Activated CD4-positive, alpha-beta T cell treated with anti-CD3 and anti-CD28 coated beads, Interleukin-2, Interleukin-6, amounts not matched to agents 100 ng/mL and 50 ng/mL, durations not matched to agents 16 hours and 8 hours (primary cell): ENCODE measurements around the gene ARHGAP26.

Source experiments
- DNase-seq: peaks from one replicate; pipeline ENCODE4 v3.0.0-alpha.2; 2020

ARHGAP26 gene

DNA sequence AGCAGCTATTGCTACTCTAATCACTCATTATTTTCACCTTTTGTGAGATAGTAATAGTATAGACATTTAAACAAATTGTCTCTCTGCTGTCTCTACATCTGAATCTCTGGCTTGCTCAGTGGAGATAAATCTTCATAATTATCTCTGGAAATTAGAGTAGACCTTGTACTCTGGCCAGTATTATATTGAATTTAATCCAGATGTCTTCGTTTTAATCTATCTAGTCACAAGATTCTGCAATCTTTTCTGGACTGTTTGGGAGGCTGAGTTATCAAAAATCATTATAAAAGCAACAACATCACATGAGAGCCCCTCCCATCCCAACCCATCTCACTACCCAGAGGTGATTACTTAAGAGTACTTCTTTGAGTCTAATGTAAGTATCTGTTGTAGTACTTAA is 19.0 kb downstream of the ARHGAP26 start:
- no peak for DNase-seq

DNA sequence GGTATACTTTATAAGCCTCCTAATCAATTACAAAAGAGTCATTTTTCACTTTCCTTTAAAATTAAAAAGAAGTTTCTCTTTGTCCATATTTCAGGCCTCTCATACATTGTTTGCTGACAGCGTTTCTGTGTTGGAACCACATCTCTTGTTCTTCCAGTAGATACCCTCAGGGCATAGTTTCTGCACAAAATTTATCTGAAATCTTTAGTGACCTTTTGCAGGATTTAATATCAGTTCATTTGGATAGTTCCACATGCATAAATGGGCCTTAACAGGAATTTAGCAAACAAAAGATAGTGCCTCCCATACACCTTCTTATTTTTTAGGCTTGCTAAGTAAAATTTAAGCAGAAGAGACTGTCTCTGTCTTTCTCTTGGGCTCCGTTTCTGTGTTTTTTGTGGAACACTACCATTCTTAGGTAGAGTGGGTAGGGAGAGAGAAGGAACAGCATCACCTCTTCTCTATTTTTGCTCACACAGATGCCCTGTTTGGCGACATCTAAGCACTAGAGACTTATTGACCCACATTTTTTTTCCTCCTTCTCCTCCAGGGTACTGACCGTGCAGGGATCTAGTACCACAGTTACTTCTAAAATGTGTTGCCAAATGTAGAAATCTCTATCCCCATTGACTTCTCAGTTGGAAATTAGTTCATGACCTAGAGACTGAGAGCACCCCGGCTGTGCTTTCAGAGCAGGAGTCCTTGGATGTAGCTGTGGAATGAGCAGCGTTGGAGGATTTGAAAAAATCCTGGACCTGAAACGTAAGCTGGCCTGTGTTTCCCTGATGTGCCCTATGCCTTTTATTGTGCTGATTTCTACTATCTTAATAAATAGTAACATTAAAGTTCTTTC is 22.1 kb downstream of the ARHGAP26 start:
- DNase-seq = no peak

DNA sequence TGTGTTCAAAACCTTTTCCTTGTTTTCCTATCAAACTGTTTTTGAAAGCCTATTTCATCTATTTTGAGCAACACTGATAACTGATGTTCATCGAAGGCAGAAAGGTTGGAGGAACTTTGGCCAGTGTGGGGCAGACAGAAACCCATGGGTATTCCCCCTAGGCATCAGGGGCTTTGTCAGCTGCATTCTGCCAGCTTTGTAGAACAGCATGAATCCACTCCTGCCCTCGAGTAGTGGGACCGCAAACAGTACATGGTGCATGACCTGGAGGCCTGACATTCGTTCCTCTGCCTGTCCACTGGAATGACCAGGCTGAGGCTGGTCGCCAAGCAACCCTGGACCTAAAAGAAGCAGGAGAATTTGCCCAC is 22.7 kb downstream of the ARHGAP26 start:
- DNase-seq = no peak

DNA sequence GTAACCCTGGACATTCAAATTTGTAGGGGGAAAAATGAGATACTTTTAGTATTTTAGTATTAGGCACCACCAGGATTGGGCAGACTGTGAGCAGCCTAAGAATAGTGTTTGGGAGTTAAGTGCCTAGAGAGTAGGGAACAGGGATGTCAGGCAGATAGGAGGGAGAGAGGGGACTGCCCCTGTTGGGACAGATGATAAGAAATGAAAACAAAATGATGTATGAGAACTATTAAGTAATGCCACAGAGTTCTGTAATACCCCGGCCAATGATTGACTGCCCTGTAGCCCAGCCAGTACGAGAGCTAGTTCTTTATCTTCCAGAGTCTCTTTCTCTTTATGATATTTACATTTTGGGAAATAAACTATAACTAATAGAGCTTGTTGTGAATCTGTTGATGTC is 24.4 kb downstream of the ARHGAP26 start:
- DNase-seq = no peak

DNA sequence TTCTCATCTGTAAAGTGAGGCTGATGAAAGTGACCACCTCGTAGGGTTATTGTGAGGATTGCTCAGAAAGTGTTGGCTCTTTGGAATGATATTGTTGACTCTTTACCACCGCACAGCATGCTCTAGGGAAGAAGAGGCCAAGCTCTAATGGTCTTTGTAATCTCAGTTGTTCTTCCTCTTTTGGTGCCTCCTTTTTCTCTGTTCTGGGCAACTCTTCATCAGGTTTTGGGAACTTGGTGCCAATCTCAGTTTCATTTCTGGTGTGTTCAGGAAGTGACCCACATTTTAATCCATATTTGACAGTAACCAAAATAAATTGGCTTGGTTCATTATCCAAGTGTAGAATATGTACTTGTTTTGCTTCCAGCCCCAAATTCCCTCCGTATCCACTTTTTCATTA is 25.1 kb downstream of the ARHGAP26 start:
- no peak for DNase-seq

DNA sequence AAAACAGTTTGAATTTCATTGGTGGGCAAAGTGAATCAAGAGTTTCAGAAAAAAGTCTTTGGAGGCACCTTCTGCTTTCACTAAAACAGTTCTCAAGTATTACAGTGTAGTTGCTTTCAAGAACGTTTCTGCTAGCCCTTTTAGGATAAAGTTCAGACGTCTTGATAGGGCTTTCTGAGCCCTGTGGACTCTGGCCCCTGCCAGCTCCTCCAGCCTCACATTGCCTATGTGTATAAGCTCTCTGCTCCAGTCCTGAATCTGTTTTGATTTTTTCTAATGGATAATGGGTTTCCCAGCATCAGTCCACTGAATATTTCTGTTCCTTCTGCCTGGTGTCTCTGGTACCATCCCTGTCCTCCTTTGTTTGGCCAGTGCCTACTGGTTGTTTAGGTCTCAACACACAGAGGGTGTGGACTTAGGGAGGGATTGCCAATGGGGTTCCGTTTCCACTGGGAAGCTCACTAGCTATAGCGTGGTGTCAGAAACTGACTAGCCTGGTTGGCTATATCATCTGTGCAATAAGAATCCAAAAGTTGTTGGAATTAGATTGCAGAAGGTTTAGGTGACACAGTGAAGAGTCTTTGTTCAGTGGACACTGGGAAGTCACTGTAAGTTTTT is 26.4 kb downstream of the ARHGAP26 start:
- no peak for DNase-seq

DNA sequence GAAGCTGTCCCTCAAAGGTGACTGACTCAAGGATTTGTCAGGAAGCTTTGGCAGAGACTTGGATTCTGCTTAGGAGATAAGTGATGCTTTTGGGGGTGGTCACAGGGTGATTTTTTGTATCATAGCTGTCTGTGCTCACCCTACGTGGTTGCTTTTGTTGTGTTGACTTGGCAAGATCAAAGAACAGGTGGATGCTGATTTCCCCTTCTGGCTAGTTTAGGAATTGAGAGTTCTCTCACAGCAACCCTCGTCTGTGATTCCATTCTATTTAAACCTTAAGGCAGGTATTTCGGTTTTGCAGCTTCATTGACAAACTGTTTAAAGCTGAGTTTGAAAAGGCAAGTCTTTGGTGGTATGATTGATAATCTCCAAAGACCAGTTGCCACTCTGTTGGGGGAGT is 27.2 kb downstream of the ARHGAP26 start:
- DNase-seq = no peak

DNA sequence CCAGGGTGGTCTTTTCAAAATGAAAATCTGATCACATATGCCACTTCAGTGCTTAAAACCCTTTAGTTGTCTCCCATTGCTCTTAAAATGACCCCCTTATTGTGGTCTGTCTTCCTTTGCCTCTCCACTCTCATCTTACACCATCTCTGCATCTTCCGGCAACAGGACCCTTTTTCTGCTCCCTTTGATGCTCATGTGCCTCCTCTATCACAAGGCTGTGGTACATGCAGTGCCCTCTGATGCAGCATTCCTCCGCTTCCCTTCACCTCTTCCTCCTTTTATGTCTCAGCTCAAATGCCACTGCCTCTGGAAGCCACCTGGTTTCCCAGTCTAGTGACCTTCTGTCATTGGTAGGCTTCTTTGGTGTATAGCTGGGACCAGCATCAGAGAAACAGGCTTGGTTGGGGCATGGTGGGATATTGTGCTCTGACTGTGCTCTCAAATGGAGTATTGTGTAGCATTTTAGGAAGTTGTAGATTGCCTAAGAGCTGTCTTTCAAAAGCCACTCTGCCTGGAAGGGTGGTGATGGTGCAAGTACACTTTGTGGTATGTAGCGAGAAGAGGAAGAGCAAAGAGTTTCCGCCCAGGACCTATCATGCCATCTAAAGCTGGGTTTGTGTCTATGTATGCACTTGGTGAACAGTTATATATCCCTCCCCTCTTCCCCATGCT is 28.1 kb downstream of the ARHGAP26 start:
- peak; percentile 64 for DNase-seq

DNA sequence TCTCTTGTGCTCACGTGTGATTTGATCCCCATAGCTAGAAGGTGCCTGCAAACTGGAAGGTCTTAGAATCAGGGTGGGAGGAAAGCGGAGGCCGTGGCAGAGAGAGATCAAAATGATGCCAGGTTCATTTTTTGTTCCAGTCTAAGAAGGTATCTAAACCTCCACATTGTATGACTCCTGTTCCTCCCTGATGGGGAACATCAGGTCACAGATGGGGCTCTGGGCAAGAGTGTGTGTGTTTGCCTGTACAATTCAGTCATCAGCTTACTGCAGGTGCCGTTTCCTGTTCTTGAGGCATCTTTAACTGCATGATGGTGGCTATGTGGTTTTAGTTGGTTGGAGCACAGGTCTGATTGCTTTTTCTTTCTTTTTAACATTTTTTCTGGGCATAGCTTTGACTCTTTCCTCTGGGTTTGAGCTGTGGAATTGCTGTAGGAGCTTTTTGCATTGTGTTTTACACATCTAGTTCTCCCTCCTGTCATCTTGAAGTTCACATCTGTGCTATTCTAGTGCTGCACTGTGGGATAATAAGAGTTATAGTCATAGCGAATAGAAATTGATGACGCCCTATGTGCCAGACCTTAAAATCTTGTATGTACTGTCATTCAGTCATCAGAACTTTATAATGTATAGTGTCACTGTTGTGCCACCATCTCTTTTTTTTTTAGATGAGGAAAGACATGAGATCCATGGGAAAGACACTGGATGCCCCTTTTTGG is 30.8 kb downstream of the ARHGAP26 start:
- peak; percentile 79 for DNase-seq

DNA sequence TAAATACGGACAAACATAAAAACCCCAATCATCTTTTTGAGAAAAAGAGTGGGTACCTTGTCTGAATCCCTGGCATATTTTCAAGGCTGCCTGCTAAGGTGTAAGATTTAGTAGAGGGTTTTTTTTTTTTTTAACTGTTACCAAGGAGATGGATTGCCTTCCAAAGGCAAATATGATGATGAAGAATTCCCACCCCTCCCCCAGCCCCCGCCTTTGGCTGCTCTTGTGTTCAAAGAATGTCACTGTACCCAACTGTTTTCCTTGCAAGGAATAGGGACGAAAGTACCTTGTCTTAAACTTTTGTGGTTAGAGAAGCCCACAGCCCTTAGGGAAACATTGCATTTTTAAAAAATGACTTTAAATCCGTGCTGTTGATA is 31.3 kb downstream of the ARHGAP26 start:
- DNase-seq = no peak

DNA sequence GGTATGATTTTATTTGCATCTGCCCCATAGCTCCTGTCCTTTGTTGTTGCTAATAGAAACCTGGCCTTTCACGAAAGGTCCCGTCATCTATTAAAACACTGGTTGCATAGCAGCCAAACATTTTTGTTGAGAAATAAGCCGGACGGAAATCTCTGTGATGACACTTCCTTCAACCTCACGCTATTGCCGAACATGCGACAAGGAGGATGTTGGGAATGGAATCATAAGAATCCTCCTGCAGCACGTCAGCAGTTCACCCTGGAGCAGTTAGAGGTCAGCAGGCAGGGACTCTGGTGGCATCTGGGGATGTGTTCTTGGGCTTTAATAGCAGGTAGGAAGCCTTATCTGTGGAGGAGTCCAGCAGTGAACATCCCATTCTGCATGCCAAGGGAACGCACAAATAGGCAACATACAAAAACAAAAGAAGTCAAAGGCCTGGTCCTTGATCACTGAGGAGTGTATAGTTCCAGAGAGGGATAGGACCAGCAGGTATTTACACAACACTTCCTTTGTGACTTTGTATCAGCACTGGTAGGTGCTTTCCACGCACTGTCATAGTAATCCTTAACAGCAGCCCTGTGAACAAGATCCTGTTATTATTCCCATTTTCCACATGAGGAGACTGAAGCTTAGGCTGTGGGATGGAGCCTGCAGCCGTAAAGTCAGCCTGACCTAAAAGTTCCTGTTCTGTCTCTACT is 33.4 kb downstream of the ARHGAP26 start:
- no peak for DNase-seq

DNA sequence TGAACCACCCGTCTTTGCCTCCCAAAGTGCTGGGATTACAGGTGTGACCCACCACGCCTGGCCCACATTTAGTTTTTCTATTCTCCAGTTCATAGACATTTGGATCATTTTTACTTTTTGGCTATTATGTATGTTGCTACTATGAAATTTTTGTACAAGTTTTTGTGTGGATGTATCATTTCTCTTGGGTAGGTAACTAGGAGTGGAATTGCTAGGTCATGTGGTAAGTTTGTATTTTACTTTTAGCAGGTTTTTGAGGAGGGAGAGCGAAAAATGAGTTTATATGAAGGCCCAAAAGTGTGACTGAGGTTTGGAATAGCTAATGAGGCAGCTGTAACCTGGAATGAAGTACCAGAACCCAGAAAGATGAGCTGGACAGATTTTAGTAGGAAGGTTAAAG is 35.2 kb downstream of the ARHGAP26 start:
- no peak for DNase-seq

DNA sequence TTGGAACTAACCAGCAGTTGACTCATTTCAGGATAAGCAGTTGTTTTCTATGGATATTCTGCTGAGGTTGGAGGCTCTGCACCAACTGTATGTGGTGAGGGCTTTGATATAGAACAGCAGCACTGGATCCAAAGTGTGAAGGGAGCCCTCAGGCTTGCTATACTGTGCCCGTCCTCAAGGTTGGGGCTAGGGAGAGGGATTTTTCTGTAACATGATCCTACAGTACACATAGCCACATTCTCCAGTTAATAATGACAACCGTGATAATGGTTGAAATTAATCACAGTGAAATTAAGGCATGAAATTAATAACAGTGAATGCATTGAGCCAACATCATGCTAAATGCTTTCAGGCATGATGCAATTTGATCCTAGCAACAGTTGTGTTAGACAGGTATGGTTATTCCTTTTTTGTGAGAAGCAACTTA is 36.7 kb downstream of the ARHGAP26 start:
- DNase-seq = no peak

DNA sequence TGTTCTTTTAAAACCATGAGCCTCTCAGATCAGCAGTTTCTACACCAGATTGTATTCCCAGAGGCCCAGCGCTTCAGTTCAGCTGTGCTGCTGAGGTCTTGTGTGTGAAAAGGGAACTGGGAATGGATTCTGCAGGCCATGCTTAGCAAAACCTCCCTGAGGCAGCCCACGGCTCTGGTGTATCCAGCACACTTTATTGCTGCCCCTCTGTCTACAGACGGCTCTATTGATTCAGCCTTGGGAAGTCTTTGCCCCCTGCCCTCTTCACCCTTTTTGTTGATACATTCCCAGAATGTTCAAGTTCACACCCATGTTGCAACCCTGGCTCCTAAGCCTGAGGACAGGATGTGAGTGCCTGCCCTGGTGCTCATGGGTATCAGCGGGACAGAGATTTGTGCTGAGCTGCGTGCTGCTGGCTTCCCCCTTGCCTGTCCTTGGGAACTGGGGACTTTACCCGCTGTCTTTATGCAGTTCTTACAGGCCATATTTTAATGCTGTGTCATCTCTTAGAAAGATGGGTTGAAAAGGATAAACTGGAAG is 37.3 kb downstream of the ARHGAP26 start:
- DNase-seq = no peak

DNA sequence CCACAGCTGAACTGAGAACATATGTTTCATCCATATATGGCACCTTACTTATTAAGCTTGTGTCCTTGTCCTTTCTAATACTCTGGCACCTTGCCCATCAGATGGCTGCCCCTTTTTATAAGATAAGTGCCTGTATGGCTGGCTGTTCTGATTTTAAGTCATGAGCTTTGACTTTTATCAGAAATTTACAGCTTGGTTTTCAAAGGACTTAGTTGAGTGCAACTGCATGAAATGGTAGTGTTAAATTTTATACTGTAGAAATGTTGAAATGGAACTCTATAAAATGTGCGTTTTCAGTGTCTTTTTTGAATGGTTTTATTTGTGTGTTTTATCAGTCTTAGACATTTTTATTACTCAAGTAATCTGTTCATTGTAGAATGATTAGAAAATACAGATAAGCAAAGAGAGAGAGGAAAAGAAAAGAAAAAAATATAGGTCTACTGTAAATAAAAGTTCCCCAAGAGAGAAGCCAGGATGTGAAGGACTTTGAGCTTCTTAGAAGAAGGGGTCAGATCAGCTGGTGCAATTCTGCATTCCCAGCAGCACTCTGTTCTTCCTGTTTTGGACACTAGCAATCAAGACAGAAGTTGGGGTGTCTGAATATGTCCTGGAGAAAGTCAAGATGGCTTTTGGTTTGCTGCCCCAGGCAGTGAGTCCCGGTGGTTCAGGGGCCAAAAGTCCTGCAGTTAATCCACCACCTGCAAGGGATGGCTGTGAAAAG is 38.9 kb downstream of the ARHGAP26 start:
- no peak for DNase-seq

DNA sequence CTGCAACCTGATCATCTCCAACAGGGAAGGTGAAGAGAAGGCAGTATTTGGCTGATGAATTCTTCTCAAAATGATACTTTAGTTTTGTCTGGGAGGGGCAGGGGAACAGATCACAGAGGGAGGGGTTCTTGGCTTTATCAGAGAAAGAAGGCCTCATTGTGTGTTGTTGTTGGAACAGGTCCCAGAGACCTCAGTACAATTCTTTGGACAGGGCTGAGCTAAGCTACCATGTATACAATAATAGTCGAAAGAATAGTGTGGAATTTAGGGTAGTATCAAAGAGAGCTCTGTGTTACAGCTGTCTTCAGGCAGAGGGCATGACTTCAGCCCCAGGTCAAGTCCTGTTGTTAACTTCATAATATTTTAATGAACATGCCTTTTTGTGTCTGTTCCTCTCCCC is 39.9 kb downstream of the ARHGAP26 start:
- DNase-seq = no peak

DNA sequence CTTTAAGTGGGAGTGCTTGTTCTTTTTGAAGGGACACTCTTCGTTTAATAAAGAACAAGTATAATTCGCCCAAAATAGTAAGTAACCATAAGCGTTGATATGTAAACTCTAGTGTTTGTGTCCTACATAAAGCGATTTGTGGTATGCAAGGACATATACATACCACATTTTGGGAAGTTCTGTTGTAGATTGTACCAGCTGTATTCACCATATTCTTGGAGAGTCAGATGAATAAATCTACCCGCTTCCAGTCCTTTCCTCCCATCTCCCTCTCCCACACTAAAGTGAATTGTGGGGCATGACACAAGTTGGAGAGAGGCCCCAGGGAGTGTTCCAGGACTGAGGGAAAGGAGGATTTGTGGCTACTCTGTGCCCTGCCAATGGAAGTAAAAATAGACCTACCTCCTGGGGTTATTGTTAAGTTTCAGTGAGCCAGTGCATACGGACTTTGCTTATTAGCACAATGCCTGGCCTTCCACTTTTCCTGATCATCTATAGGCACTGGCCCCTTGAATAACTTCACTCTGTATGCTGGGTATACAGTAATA is 40.6 kb downstream of the ARHGAP26 start:
- DNase-seq = no peak

DNA sequence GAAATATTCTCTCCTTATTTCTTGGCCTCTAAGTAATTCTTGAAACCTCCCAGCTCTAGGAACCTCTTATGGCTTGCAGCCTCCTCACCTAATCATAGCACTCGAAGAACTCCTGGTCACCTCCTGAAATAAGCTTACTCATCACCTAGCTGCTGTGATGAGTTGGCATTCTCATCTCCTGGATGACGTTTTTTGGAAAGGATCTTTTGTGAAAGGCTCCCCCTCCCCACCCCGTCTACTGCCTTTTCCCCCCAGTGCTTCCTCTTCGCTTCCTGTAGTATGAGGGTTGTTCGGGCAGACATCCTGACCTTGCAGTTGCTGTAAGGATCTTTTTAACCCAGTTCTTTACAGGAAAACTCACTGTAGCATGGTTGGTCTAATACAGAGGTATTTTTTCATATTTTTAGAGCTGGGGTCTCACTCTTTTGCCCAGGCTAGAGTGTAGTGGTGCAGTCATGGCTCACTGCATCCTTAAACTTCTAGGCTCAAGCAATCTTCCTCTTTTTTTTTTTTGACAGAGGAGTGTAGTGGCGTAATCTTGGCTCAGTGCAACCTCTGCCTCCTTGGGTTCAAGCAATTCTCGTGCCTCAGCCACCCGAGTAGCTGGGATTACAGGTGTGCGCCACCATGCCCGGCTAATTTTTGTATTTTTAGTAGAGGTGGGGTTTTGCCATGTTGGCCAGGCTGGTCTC is 41.8 kb downstream of the ARHGAP26 start:
- no peak for DNase-seq

DNA sequence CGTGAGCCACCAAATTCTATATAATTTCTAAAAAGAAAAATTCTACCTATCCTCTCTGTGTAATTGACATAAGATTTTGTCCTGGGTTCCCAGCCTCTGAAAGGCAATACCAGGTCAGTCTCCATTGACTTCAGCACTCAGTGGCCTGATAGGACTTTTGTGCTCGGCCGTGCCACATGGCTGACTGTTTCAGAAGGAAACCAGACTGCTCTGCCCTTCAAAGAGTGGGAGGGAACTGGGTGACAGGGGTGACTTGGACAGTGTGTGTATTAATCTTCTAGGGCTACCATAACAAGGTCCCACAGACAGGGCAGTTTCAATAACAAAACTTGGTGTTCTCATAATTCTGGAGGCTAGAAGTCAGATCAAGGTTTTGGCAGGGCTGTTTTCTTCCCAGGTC is 43.0 kb downstream of the ARHGAP26 start:
- no peak for DNase-seq

DNA sequence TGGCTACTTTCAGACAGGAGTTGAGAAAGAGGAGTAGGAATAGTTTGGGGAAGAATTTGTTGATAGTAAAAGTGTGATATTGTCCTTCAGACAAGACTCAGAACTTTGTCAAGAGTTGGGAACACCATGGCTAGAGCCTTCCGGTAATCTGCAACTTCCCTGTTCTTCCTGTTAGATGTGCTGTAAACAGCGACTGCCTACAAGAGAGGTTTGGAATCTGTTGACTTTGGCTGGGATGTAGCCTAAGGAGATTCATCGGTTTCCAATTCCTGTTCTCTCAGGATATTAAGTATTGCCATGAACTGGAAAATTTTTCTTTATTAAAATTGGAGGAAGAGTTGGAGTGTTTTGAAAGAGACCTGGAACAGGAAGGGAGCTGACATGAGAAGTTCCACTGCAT is 43.9 kb downstream of the ARHGAP26 start:
- no peak for DNase-seq

DNA sequence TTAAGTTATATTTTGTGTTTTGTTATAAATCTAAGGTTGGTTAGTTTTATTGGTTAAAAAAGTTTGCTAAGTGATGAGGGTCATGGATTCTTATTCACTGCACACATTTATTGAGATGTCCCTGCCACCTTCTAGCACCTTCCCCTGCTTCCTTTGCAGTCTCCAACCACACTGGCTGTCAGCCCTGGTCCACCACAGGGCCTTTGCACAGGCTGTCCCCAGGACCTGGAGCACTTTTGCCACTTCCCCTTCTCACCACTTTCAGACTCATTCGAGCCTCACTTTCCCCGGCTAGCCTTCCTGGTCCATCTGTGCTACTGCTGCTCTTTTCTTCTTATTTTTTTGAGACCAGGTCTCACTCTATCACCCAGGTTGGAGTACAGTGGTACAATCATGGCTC is 45.3 kb downstream of the ARHGAP26 start:
- DNase-seq = no peak
